Activated T-helper 1 cell treated with anti-CD3 and anti-CD28 coated beads, Interleukin-12 subunit alpha, Interleukin-12 subunit beta, Interleukin-2, Interleukin-4 antibody, amounts not matched to agents 30 ng/mL and 10 ng/mL and 1 ng/mL, durations not matched to agents 14 hours and 24 hours and 36 hours (primary cell): ENCODE data around the gene TPM4. TPM values are rescaled to one million over a fixed set of nuclear protein-coding genes. Genes with fewer than 3 reads are reported as not detected.
"Not testable (repeated sequence)": the region's sequence is repeated elsewhere in the genome, so short reads cannot be mapped to it uniquely, and the experiment has no call there.

ENCODE experiments used
- DNase-seq: peaks from one replicate; pipeline ENCODE4 v3.0.0; 2021; ENCODE audit warnings: low spot score
- H3K27ac Mint-ChIP-seq: one replicate; pipeline ENCODE4 v1.8.0; 2021; ENCODE audit warnings: mild to moderate bottlenecking, mixed read lengths
- H3K27me3 Mint-ChIP-seq: one replicate; pipeline ENCODE4 v1.8.0; 2022; ENCODE audit warnings: mild to moderate bottlenecking, moderate library complexity, mixed read lengths; ENCODE audit not compliant: insufficient read depth
- H3K36me3 Mint-ChIP-seq: one replicate; pipeline ENCODE4 v1.8.0; 2021; ENCODE audit warnings: low read depth, mixed read lengths
- H3K4me1 Mint-ChIP-seq: one replicate; pipeline ENCODE4 v1.8.0; 2021; ENCODE audit warnings: low read depth, mixed read lengths
- H3K4me3 Mint-ChIP-seq: one replicate; pipeline ENCODE4 v1.8.0; 2021; ENCODE audit warnings: mild to moderate bottlenecking, moderate library complexity, mixed read lengths
- H3K9me3 Mint-ChIP-seq: one replicate; pipeline ENCODE4 v1.8.0; 2021; ENCODE audit warnings: mixed read lengths
- intact Hi-C: fragments of 100-400 bp; cut with micrococcal nuclease; formaldehyde crosslinking; loops from one replicate; pipeline ENCODE4 v1.15.1; 2024
- total RNA-seq: library from RNA; stranded (reverse); gene quantifications from 2 replicates; pipeline ENCODE4 v1.2.3, GENCODE V29; 2022

Gene TPM4
- total RNA-seq, 1 donor from 2014 or later, result 351 TPM

DNA sequence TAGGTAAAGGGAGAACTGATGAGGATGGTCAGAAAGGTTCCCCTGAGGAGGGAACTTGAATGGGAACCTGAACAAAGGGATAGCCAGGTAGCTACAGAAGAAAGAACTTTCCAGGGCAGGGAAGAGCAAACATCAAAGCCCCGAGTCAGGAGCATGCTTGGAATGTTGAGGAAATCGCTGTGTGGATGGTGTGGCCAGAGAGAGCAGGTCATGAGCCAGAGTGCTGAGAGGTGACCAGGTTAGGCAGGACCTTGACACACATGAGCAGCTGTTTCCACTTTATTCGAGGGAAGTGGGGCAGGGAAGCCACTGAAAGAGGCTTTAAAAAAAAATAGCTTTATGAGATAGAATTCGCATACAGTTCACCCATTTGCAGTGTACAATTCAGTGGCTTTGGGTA, 39.8 kb downstream of the TPM4 start:
- H3K4me1 Mint-ChIP-seq, result peaks cover 55% of the 10 kb centered on the region
- no peaks in the 10 kb centered on the region for H3K9me3 Mint-ChIP-seq
- H3K27me3 Mint-ChIP-seq, result peaks cover 1% of the 10 kb centered on the region
- peaks cover 39% of the 10 kb centered on the region for H3K36me3 Mint-ChIP-seq
- peak overlapping the region; percentile 62 for H3K27ac Mint-ChIP-seq
- no peak for DNase-seq
- intact Hi-C loops, result no loop called here
- no peak overlapping the region for H3K4me3 Mint-ChIP-seq

GRCh38 chr19:16117594-16118033, 41.3 kb downstream of the TPM4 start:
- Mint-ChIP-seq H3K9me3 (no peaks in the 10 kb centered on the region), H3K27me3 (peaks cover 1% of the 10 kb centered on the region), H3K4me1 (peaks cover 57% of the 10 kb centered on the region), H3K36me3 (peaks cover 46% of the 10 kb centered on the region), H3K4me3 (peak overlapping the region; percentile 70), H3K27ac (peak overlapping the region; percentile 95)
- no peak for DNase-seq
- intact Hi-C loops, result loop anchor here (2.0 kb wide), 2 partner anchors 25 to 221 kb away; partner anchors contain the start of gene HSH2D

DNA sequence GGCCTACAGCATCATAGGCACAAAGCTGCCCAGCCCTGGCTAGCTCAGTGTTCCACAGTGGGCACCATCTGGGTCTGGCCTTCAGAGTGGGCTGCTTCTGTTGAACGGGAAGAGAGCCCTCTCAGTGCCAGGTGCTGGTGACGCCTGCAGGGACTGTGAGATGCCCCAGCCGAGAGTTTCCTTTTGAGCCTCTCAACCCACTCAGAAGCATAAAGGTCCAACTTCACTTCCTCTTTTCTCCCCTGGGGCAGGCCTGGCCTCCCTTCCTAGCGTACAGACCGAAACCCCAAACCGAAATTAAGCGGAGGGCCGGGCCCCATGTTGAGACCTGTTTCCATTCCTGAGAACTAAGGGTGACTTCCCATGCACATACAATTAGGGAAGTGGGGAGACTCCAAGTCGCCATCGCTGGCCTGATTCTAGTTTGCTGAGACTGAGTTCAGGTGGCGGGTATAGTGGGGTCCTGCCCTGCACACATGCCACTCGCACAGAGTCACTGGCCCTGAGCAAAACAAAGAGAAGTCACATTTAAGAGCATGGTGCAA, 42.3 kb downstream of the TPM4 start:
- peak; percentile 41 for DNase-seq
- H3K27me3 Mint-ChIP-seq, result peaks cover 1% of the 10 kb centered on the region
- H3K9me3 Mint-ChIP-seq, result no peaks in the 10 kb centered on the region
- intact Hi-C loops, result loop anchor here (1.0 to 2.0 kb wide), 7 partner anchors 7 to 220 kb away; partner anchors contain the start of genes AP1M1, FAM32A, HSH2D and RAB8A
- H3K36me3 Mint-ChIP-seq, result peaks cover 47% of the 10 kb centered on the region
- peak overlapping the region; percentile 95 for H3K27ac Mint-ChIP-seq
- H3K4me3 Mint-ChIP-seq, result peak overlapping the region; percentile 70
- H3K4me1 Mint-ChIP-seq, result peaks cover 51% of the 10 kb centered on the region

GRCh38 chr19:16119075-16119857, 43.0 kb downstream of the TPM4 start:
- peak overlapping the region; percentile 95 for H3K27ac Mint-ChIP-seq
- DNase-seq, result peak; percentile 62
- intact Hi-C loops, result loop anchor here (1.0 to 2.0 kb wide), 7 partner anchors 8 to 220 kb away; partner anchors contain the start of genes AP1M1, FAM32A, HSH2D and RAB8A
- not testable (repeated sequence) for H3K27me3 Mint-ChIP-seq, H3K9me3 Mint-ChIP-seq
- H3K36me3 Mint-ChIP-seq, result peaks cover 48% of the 10 kb centered on the region
- H3K4me1 Mint-ChIP-seq, result peaks cover 46% of the 10 kb centered on the region
- H3K4me3 Mint-ChIP-seq, result peak overlapping the region; percentile 77

DNA sequence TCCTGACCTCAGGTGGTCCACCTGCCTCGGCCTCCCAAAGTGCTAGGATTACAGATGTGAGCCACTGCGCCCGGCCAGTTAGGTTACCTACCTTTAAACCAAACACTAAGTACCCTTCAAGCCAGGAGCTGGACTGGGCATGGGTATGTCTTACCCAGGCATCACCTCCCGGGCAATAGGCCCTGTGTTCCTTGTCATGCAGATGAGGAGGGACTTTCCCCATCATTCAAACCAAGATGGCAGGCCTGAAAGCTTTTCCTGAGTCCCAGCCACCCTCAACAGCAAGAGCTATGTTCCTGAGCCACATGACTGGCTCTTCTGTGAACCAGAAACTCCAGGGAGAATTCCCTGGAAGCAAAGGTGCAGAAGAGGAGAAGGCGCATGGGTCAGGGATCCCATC, 44.8 kb downstream of the TPM4 start:
- Mint-ChIP-seq H3K4me1 (peaks cover 41% of the 10 kb centered on the region), H3K4me3 (no peak overlapping the region), H3K36me3 (peaks cover 55% of the 10 kb centered on the region), H3K9me3 (no peaks in the 10 kb centered on the region), H3K27me3 (no peaks in the 10 kb centered on the region), H3K27ac (peak overlapping the region; percentile 12)
- DNase-seq, result no peak
- intact Hi-C loops, result no loop called here

GRCh38 chr19:16121967-16122366, 45.7 kb downstream of the TPM4 start:
- H3K4me1 Mint-ChIP-seq, result peaks cover 36% of the 10 kb centered on the region
- H3K36me3 Mint-ChIP-seq, result peaks cover 59% of the 10 kb centered on the region

DNA sequence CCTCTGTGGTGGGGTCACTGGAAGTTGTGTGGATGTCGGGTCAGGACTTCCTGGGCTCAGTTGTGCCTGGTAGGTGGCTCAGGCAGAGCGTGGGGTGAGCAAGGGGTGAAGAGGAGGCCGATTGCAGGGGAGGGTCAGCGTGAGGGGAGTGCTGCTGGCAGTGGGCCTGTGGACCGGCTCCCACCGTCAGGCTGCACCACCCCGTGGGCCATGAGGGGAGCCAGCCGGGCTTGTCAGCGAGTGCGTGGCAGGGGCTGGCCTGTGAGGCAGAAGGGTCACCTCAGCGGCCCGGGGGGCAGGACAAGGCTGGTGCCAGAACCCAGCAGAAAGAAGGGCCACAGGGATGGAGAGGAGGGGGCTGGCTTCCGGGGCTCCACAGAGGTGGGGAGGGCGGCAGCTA, 48.7 kb downstream of the TPM4 start:
- H3K9me3 Mint-ChIP-seq, result no peaks in the 10 kb centered on the region
- H3K27me3 Mint-ChIP-seq, result no peaks in the 10 kb centered on the region
- intact Hi-C loops, result no loop called here
- no peak overlapping the region for H3K4me3 Mint-ChIP-seq
- H3K36me3 Mint-ChIP-seq, result peaks cover 58% of the 10 kb centered on the region
- H3K27ac Mint-ChIP-seq, result no peak overlapping the region
- DNase-seq, result no peak
- H3K4me1 Mint-ChIP-seq, result peaks cover 8% of the 10 kb centered on the region

More at GRCh38 chr19:16121967-16122366, 45.7 kb downstream of the TPM4 start:
- no peak overlapping the region for H3K4me3 Mint-ChIP-seq
- no peak for DNase-seq
- no peaks in the 10 kb centered on the region for H3K9me3 Mint-ChIP-seq
- intact Hi-C loops, result no loop called here
- peak overlapping the region; percentile 40 for H3K27ac Mint-ChIP-seq
- H3K27me3 Mint-ChIP-seq, result no peaks in the 10 kb centered on the region

DNA sequence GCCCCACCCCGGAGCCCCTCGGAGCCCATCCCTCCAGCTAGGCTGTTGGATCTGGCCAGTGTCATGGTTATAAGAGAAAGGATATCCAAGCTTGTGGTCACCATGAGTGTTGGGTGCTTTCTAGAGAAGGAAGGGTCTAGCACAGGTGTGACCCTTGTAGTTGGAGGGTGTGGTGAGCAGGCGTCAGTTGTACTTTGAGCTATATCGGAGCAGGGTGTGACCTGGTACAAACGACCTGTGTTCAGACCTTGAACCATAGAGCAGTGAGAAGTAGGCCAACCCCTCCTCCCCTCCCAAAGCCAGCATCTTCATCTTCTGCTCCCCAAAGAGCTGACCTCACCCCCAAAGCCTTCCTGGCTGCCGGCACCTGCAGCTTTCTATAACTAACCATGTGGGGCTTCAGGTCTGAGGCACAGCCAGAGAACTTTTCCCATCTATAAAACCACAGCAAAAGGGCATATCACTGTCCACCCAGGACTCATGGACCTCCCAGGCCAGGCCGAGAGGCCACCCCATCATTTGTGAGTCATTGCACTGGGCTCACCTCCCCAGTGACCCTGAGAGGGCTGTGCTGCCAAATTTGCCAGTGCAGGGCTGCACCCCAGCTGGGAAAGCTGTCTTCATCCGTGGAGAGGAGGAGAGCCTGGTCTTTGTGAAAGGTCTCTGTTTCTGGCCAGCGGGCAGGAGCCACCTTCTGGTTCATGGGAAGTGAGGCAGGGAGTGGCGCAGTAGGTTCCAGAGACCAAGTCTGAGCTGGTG, 49.6 kb downstream of the TPM4 start:
- intact Hi-C loops, result no loop called here
- no peaks in the 10 kb centered on the region for H3K9me3 Mint-ChIP-seq
- peaks cover 8% of the 10 kb centered on the region for H3K4me1 Mint-ChIP-seq
- H3K36me3 Mint-ChIP-seq, result peaks cover 67% of the 10 kb centered on the region
- peak overlapping the region; percentile 29 for H3K27ac Mint-ChIP-seq
- H3K4me3 Mint-ChIP-seq, result no peak overlapping the region
- no peak for DNase-seq
- no peaks in the 10 kb centered on the region for H3K27me3 Mint-ChIP-seq

GRCh38 chr19:16127080-16127479, 50.8 kb downstream of the TPM4 start:
- intact Hi-C loops, result no loop called here
- no peak for DNase-seq
- Mint-ChIP-seq H3K27me3 (no peaks in the 10 kb centered on the region), H3K36me3 (peaks cover 69% of the 10 kb centered on the region), H3K27ac (no peak overlapping the region), H3K4me1 (peaks cover 11% of the 10 kb centered on the region), H3K9me3 (peaks cover 8% of the 10 kb centered on the region), H3K4me3 (no peak overlapping the region)

DNA sequence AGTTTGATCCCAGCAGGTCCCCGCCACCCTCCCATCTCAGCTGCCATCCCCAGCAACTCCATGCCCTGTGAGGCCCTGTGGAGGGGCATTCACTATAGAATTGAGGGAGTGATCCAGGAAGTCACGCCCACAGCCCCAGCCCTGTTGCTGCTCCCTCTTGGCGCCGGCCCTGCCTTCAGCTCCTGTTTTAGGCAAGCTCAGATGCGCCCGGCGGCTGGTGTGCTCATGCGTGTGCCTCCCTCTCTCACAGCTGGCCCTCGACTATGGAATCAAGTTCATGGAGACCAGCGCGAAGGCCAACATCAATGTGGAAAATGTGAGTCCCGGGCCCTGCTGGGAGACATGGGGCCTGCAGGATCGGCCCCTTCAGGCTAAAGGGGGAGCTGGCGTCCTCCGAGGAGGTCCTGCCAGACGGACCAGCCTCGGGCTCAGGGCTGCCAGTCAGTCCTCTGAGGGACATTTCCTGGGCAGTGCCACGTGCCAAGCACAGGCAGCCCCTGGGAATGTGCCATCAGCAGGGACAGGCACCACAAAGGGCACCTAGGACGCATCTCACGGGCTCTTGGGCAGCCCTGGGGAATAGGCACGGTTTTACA, 51.6 kb downstream of the TPM4 start:
- intact Hi-C loops, result no loop called here
- H3K27ac Mint-ChIP-seq, result no peak overlapping the region
- H3K9me3 Mint-ChIP-seq, result peaks cover 8% of the 10 kb centered on the region
- no peak for DNase-seq
- H3K27me3 Mint-ChIP-seq, result no peaks in the 10 kb centered on the region
- H3K4me3 Mint-ChIP-seq, result no peak overlapping the region
- H3K4me1 Mint-ChIP-seq, result peaks cover 11% of the 10 kb centered on the region
- peaks cover 72% of the 10 kb centered on the region for H3K36me3 Mint-ChIP-seq

DNA sequence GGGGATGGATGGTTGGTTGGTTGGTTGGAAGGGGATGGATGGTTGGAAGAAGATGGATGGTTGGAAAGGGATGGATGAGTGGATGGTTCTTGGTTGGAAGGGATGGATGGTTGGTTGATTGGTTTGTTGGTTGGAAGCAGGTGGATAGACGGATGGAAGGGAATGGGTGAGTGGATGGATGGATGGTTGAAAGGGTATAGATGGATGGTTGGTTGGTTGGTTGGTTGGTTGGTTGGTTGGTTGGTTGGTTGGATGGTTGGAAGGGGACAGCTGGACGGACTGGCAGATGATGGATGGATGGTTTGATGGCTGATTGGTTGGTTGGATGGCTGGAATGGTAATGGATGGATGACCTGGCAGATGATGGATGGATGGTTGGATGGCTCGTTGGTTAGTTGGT, 55.4 kb downstream of the TPM4 start:
- Mint-ChIP-seq H3K27me3 (no peaks in the 10 kb centered on the region), H3K9me3 (peaks cover 8% of the 10 kb centered on the region), H3K27ac (no peak overlapping the region), H3K4me3 (no peak overlapping the region), H3K4me1 (peaks cover 23% of the 10 kb centered on the region), H3K36me3 (peaks cover 67% of the 10 kb centered on the region)
- no peak for DNase-seq
- intact Hi-C loops, result no loop called here

DNA sequence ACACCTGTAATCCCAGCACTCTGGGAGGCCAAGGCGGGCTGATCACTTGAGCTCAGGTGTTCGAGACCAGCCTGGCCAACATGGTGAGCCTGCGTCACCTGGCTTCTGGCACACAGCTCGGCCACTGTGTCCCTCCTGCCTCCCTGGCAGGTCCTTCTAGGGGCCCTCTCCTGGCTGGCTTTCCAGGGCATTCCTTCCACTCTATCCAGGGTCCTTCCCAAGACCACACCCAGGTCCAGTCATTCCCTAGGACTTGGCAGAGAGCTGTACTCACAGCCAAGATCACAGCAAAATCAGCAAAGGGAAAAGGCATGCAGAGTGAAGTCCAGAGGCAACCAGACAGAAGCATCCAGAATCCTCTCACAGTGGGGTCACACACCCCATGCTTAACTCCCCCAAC, 57.5 kb downstream of the TPM4 start:
- peaks cover 59% of the 10 kb centered on the region for H3K36me3 Mint-ChIP-seq
- no peak for DNase-seq
- no peak overlapping the region for H3K4me3 Mint-ChIP-seq
- H3K4me1 Mint-ChIP-seq, result peaks cover 28% of the 10 kb centered on the region
- peaks cover 8% of the 10 kb centered on the region for H3K9me3 Mint-ChIP-seq
- intact Hi-C loops, result no loop called here
- H3K27me3 Mint-ChIP-seq, result no peaks in the 10 kb centered on the region
- H3K27ac Mint-ChIP-seq, result no peak overlapping the region
